Caki2 (cell line): Measurements from ENCODE around the gene AK1. TPM values are rescaled to one million over a fixed set of nuclear protein-coding genes. Genes with fewer than 3 reads are reported as not detected.
"Not testable (repeated sequence)": the region's sequence is repeated elsewhere in the genome, so short reads cannot be mapped to it uniquely, and the experiment has no call there.

Experiments
- DNase-seq: peaks from one replicate; pipeline ENCODE4 v3.0.0-alpha.2; 2015; ENCODE audit warnings: low read depth
- in situ Hi-C: cut with HindIII; loops from 2 replicates; pipeline ENCODE4 v1.10.0; 2016; ENCODE audit warnings: low sequenced_read_pairs, low pct_unique_long_range_greater_than_20kb, mixed read lengths
- total RNA-seq: library from RNA; depleted of rRNA; stranded (reverse); fragments of >200 nt; shearing (Covaris generic); gene quantifications from 2 replicates; pipeline ENCODE4 v1.2.3, GENCODE V29; 2014; ENCODE audit warnings: low replicate concordance

AK1 gene
- total RNA-seq, 1 experiment from 2014 or later: 51.2 TPM

DNA sequence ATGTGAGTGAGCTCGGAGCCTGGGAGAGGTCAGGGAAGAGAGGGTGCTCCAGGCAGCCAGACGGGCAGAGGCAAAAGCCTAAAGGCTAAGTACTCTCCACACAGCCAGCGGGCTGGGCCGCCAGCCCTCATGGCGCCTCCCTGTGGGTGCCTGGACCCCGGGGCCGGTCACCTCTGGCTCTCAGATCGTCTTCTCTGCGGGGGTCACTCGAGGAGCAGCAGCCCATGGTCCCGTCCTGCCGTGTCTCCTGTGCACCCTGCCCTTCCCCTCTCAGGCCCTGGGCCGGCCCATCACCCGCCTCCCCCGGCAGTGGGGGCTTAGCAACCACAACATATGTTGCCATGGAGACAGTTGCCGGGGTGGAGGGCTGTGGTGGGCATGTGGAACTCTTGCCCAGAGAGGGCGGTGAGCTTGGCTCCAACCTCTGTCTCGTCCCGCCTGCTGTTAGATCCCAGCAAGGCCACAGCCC, 4.2 kb downstream of the AK1 start:
- in situ Hi-C loops: no loop called here

GRCh38 chr9:127872369-127873222, 4.9 kb downstream of the AK1 start:
- DNase-seq: no peak
- in situ Hi-C loops: no loop called here

More for the DNA sequence above, 4.2 kb downstream of the AK1 start:
- no peak for DNase-seq

DNA sequence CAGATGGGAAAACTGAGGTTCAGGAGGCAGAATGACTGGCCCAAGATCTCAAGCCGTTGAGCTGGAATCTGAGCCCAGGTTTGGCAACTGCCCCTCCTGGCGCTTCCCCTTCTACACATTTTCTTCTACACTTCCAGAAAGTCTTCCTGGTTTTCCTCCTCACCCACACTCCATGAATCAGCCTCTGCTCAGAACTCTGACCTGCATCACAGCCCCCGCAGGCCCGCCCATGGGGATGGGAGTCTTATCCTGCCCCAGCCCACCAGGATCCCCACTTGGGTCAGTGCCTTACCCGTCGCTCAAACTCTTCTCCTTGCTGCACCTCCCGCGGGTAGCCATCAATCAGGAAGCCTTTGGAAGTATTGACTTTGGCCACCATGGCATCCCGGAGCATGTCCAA, 5.9 kb downstream of the AK1 start:
- DNase-seq: no peak
- in situ Hi-C loops: no loop called here

GRCh38 chr9:127870887-127871286, 6.6 kb downstream of the AK1 start:
- in situ Hi-C loops: no loop called here

DNA sequence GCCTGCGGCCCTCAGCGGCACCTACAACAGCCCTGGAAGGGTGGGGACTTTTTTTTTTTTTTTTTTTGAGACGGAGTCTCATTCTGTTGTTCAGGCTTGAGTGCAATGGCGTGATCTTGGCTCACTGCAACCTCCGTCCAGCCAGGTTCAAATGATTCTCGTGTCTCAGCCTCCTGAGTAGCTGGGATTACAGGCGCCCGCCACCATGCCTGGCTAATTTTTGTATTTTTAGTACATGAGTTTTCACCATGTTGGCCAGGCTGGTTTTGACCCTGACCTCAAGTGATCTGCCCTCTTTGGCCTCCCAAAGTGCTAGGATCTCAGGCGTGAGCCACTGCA, 7.4 kb downstream of the AK1 start:
- in situ Hi-C loops: not testable (repeated sequence)

More at GRCh38 chr9:127870887-127871286, 6.6 kb downstream of the AK1 start:
- no peak for DNase-seq

GRCh38 chr9:127869310-127870152, 7.9 kb downstream of the AK1 start:
- in situ Hi-C loops: no loop called here

More for the DNA sequence above, 7.4 kb downstream of the AK1 start:
- not testable (repeated sequence) for DNase-seq

GRCh38 chr9:127868278-127868902, 9.1 kb downstream of the AK1 start:
- no peak for DNase-seq
- in situ Hi-C loops: no loop called here

More at GRCh38 chr9:127869310-127870152, 7.9 kb downstream of the AK1 start:
- peak; percentile 75 for DNase-seq

- no peak for DNase-seq
- in situ Hi-C loops: no loop called here
Measured at GRCh38 chr9:127867356-127868277, 9.9 kb downstream of the AK1 start.

GRCh38 chr9:127866535-127866934, 10.9 kb downstream of the AK1 start:
- in situ Hi-C loops: no loop called here
- no peak for DNase-seq

- in situ Hi-C loops: no loop called here
- DNase-seq: no peak
Measured at GRCh38 chr9:127865645-127866464, 11.6 kb downstream of the AK1 start.

- in situ Hi-C loops: no loop called here
- DNase-seq: no peak
Measured at GRCh38 chr9:127863191-127863621, 14.3 kb downstream of the AK1 start.

DNA sequence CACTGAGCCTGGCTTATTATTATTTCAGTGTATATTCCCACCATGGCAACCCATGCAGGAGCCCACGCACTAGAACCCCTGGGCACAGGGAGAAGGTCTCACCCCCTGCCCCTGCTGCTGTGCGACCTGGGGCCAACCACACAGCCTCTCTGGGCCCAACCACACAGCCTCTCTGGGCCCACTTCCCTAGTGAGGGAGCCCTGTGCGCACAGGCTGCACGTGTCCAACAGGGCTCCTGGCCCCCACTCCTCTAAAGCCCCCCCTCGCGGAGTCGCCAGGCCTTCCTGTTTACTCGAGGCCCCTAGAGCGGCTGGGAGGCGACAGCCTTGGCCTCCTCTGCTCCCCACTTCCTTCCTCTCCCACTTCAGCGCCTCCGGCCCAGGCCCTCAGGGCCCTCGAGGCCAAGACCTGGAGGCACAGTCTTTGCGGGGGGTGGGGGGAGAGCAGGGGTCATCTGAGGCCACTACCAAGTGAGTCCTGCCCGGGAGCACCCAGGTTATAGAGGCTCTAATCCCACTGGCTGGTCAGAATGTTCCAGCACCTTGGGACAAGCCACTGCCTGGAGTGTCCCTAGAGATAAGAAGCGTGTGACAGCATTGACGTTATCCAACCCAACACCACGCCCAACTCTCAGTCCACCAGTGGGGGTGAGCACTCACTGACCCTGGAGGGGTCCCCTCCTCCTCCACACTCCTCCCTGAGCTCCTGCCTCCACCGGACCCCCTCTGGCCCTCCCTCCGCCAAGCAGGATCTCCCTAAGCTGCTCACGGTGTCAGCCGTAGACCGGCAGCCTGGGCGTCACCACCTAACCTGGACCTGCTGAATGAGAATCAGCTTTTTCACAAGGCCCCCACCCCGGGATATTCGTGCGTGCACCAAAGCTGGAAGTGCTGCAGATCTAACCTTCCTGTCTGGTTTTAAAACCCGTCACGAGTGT, 15.1 kb downstream of the AK1 start:
- no peak for DNase-seq
- in situ Hi-C loops: no loop called here

DNA sequence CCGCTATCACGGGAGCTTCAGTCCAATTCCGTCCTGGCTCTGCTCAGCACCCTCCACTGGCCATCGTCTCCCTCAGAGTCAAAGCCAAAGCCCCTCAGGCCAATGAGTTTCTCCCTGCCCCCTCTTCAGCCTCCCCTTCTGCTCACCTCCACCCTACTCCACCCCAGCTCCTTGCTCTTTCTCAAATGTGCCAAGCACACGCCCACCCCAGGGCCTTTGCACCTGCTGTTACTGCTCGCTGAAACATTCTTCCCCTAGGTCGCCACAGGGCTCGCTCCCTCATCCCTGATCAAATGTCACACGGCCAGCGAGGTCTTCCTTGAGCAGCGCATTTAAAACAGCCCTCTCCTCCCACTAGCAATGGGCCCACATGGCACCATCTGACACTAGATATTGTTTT, 16.7 kb downstream of the AK1 start:
- no peak for DNase-seq
- in situ Hi-C loops: no loop called here

GRCh38 chr9:127860260-127860659, 17.2 kb downstream of the AK1 start:
- no peak for DNase-seq
- in situ Hi-C loops: no loop called here

- in situ Hi-C loops: no loop called here
- no peak for DNase-seq
Measured at GRCh38 chr9:127858041-127858512, 19.4 kb downstream of the AK1 start.

- no peak for DNase-seq
- in situ Hi-C loops: no loop called here
Measured at GRCh38 chr9:127857278-127857677, 20.2 kb downstream of the AK1 start.
